Adrenal gland (tissue), 5 donors: Measurements from ENCODE around the gene YWHAE.

Experiments used
- CTCF ChIP-seq, 6 experiments: fragments of 450-650 bp in 4 of 6; fragments of 200-600 bp in 2 of 6; sonication (generic) in 1 of 6; IDR thresholded peaks; 1 replicate in 5 of 6; 2 replicates in 1 of 6; pipeline versions ENCODE4 v1.5.1 to v1.8.0; 2016 to 2021; ENCODE audit warnings: antibody characterized with exemption in 6 of 6, mild to moderate bottlenecking in 2 of 6, moderate library complexity in 1 of 6
- POLR2A ChIP-seq, 2 donors: fragments of 450-650 bp; IDR thresholded peaks; one replicate each; pipeline ENCODE4 v1.6.1; 2017; ENCODE audit warnings: antibody characterized with exemption in 2 of 2, mild to moderate bottlenecking in 2 of 2, moderate library complexity in 1 of 2
- donor health status: DM: no; HTN: no; CAD: no.

GRCh38 chr17:1402262-1402586 is 2.2 kb upstream of the YWHAE start:
- TF ChIP-seq CTCF (IDR thresholded peaks at IDR 0.05) (no peak), POLR2A (IDR thresholded peaks at IDR 0.05) (no peak)
